Epidermal melanocyte (primary cell): ENCODE data around the gene SAE1.
"Not testable (repeated sequence)": the region's sequence is repeated elsewhere in the genome, so short reads cannot be mapped to it uniquely, and the experiment has no call there.

ENCODE experiments used
- DNase-seq: peaks from one replicate; pipeline ENCODE4 v3.0.0; 2011; ENCODE audit warnings: low spot score; ENCODE audit not compliant: insufficient read length

The SAE1 gene

GRCh38 chr19:47129579-47129978, 1.1 kb upstream of the SAE1 start:
- no peak for DNase-seq

- DNase-seq, result no peak
Observed at GRCh38 chr19:47130120-47130588, 481 bp upstream of the SAE1 start.

DNA sequence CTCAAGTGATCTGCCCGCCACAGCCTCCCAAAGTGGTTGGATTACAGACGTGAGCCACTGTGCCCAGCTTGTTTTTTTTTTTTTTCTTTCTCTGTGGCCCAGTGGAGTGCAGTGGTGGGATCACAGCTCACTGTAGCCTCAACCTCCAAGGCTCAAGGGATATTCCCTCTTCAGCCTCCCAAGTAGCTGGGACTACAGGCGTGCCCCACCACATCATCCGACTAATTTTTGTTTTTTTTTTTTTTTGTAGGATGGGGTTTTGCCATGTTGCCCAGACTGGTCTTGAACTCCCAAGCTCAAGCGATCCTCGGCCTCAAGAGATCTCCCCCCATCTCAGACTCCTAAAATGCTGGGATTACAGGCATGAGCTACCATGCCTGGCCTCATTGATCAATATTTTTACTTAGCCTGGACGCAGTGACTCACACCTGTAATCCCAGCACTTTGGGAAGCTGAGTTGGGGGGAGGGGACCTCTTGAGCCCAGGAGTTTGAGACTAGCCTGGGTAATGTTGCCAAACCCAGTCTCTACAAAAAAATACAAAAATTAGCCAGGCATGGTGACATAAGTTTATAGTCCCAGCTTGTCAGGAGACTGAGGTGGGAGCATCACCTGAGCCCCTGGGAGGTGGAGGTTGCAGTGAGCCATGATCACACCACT, 1.7 kb downstream of the SAE1 start:
- no peak for DNase-seq

GRCh38 chr19:47133021-47133471, 2.4 kb downstream of the SAE1 start:
- DNase-seq, result no peak

- no peak for DNase-seq
Observed at GRCh38 chr19:47134545-47134944, 3.9 kb downstream of the SAE1 start.

DNA sequence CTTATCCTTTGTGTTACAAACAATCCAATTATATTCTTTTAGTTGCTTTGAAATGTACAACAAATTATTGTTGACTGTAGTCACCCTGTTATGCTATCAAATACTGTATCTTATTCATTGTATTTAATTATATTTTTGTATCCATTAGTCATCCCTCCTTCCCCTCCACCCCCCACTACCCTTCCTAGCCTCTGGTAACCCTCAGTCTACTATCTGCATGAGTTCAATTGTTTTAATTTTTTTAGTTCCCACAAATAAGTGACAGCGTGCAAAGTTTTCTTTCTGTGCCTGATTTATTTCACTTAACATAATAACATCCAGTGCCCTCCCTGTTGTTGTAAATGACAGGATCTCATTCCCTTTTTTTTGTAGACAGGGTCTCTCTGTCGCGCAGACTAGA, 4.5 kb downstream of the SAE1 start:
- no peak for DNase-seq

DNA sequence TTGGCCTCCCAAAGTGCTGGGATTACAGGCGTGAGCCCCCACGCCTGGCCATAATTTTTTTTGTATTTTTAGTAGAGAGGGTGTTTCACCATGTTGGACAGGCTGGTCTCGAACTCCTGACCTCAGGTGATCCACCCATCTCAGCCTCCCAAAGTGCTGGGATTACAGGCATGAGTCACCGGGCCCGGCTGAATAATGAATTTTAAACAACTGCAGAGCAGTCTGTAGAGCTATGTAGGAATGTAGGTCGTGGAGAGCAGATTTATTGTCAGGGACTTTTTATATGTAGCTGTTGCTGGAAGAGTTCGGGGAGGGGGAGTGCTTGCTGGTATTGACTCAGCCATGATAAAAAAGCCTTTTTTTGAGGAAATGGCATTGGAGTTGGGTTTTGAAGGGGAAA, 10.6 kb downstream of the SAE1 start:
- DNase-seq, result not testable (repeated sequence)

DNA sequence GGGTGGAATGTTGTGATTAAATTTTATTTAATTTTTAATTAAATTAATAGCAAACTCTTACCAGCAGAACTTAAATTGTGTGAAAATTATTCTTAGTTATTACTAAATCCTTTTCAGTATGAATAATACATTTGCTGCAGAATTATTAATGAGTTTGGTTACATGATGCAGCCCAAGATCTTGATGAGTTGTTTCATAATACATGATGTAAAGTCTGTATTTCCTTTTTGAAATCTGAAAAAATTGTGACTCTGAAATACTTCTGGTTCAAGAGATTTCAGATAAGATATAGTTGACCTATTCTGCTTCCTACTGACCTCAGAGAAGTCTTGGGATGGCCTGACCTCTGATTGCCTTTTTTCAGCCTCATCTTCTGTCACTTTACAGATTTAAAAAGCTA, 11.1 kb downstream of the SAE1 start:
- no peak for DNase-seq

GRCh38 chr19:47142779-47143178, 12.1 kb downstream of the SAE1 start:
- DNase-seq, result no peak

- no peak for DNase-seq
Observed at GRCh38 chr19:47143322-47144073, 12.9 kb downstream of the SAE1 start.

- DNase-seq, result no peak
Observed at GRCh38 chr19:47144630-47145029, 14.0 kb downstream of the SAE1 start.

DNA sequence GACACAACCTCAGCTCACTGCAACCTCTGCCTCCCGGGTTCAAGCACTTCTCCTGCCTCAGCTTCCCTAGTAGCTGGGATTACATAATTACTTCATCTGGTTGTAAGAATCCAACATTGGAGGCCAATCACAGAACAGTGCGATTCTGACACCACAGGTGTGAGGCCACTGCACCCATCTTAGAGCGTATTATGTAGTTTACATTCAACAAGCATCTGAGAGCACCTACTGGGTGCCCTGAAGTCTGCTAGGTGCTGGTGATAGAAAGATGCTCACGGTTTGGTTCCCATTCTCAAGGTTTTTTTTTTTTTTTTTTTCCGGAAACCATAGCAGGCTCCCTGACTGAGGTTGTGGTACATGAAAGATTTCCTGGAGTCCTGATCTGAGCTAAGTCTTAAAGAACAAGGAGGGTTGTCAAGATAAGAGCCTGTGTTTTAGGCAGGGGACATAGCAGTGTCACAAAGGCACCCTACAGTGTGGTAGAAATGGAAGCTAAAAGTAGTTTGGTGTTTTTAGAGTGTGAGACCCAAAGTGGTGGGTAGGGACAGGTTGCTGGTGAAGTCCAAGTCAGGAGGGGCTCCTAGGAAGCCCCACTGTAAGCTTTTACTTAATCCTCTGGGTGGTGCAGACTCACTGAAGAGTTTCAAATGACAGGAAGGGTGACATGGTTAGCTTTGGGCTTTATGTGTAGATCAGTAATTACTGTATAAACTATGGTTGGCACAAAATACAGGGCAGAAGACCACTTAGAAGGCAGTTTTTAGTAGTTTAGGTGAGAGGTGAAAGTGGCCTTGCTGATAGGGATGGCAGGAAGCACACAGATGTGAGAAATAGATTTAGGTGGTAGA, 15.2 kb downstream of the SAE1 start:
- no peak for DNase-seq

DNA sequence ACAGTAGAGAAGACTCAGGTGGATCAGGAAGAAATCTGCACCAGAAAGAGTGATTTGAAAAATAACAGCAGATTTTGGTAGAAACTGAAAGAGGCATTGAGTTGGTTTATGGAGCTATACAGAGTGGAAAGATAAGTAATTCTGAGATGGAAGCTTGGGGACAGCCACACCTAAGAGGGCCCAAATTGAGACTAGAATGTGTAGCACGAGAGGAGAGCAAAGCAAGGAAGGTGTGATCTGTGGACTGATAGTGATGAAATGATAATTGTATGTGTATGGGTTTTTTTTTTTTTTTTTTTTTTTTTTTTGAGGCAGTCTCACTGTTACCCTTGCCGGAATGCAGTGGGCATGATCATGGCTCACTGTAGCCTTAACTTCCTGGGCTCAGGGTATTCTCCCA, 16.3 kb downstream of the SAE1 start:
- DNase-seq, result no peak

DNA sequence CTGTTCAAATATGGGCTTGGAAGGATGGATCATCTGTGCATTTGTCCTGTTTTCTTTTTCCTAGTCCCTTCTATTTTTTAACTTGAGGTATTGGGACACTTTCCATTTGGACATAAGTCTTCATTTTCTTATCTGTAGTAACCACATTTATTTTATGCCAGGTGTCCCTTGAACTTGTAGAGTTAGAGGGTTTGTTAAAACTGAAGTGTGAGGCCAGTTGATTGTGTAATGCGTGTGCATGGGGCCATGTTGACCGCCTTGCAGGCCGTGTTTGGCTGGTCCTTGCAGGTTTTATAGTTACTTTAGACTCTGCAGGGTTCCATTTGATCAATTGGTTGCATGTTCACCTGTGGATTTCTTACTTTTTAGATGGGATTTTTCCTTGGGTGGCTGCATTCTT, 21.0 kb downstream of the SAE1 start:
- no peak for DNase-seq

DNA sequence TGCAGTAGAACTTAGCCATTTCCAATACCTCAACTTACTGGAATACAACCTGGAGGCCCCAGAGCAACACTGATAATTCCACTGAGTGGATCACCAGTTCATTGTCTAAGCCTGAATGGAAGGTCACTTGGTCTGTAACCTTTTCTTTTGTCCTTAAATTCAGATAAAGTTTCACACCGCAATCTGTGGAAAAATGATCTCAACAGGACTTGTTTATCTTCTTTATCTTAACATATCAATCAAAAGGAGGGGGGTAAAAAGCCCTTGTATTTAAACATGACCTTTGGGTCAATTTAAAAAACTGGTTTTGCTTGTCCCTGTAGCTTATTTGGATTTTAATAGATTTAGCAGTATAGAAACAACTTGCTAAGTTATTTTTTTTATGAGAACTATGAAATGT, 21.6 kb downstream of the SAE1 start:
- no peak for DNase-seq

DNA sequence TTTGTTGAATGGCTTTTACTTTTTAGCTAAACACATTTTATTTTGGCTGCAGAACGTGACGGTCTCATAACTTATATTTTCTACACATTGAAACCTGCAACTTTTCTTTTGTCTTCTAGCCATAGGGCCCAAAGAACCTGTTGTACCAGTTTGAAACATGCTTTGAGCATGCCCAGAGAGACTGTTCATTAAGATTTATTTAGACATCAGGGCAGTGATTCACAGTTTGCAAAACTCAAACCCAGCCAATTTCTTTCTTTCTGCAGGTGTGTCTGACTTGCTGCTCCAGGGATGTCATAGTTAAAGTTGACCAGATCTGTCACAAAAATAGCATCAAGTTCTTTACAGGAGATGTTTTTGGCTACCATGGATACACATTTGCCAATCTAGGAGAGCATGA, 22.0 kb downstream of the SAE1 start:
- DNase-seq, result no peak

- DNase-seq, result no peak
Observed at GRCh38 chr19:47153266-47153665, 22.6 kb downstream of the SAE1 start.

GRCh38 chr19:47155148-47155547, 24.5 kb downstream of the SAE1 start:
- no peak for DNase-seq

DNA sequence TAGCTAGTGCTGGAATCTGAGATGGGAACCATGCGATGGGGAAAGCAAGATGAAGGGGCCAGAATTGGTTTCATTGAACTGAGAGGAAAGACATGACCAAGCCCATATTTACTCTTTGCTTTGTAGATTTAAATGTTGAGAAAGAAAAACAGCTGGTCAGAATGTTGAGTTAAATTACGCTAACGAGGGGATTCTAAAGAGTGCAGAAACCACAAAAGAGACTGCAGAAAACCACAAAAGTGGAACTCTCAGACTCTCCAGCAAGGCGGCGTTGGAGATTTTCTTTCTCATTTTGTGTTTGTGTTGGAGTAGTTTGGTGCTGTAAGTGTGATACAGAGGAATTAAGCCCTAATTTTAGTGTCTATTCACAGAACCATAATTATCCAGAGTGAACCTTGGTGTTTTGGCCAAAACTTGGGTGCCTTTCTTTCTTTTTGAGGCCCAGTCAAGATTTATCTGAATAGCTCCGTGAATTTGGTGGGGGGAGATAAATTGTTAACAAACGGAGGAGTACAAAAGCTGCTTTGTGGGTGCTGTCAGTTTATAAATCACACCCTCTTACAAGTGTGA, 26.3 kb downstream of the SAE1 start:
- DNase-seq, result no peak

DNA sequence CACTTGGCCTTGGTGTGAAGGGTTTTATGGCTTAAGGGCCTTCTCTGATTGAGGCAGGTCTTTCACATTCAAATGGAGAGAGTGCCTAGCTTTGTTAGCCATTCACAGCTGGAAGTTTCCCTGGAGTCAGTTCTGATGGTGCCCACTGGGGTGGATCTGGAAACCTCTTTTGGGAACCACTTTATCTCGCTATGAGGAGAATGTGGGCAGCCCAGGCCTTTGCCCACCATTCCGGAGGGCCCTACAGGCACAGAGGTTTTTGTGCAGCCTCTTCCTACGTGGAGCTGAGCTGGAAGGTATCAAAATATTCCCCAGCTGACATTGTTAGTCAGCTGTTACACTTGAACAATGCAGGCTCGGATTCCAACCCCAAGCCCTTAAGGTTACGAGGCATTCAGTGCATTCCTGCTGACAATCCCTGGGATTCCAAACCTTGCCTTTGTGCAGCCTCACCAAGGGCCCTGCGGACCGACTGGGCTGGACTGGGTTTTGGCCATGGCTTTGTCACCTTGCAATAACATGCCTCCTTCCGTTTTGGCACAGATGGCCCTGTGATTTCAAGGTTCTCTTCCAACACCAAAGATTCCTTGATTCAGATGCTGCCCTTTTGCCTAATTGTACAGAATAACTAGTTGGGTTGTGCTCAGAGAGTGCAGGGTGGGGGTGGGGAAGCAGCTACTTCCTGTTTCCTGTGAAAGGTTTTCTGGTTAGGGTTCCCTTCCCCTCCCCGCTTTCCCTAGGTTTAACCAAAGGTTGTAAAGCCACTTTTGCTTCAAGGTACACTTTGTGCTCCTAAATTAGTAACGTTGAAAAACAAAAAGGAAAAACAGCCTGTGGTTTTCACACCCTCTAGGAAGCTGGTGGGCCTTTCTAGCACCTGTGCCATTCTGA, 27.0 kb downstream of the SAE1 start:
- peak; percentile 78 for DNase-seq

- no peak for DNase-seq
Observed at GRCh38 chr19:47158367-47158791, 27.7 kb downstream of the SAE1 start.
